GM21381 (cell line): ENCODE measurements around the gene ARHGAP12.
"Not testable (repeated sequence)": the region's sequence is repeated elsewhere in the genome, so short reads cannot be mapped to it uniquely, and the experiment has no call there.

Experiments used
- ATAC-seq: cut with Tn5 transposase; IDR thresholded peaks from one replicate; pipeline ENCODE4 v1.9.1; 2021; ENCODE audit warnings: mild to moderate bottlenecking, moderate library complexity; ENCODE audit not compliant: unreplicated experiment

Gene ARHGAP12

GRCh38 chr10:31926765-31927564, 1.7 kb downstream of the ARHGAP12 start:
- ATAC-seq, result no peak

DNA sequence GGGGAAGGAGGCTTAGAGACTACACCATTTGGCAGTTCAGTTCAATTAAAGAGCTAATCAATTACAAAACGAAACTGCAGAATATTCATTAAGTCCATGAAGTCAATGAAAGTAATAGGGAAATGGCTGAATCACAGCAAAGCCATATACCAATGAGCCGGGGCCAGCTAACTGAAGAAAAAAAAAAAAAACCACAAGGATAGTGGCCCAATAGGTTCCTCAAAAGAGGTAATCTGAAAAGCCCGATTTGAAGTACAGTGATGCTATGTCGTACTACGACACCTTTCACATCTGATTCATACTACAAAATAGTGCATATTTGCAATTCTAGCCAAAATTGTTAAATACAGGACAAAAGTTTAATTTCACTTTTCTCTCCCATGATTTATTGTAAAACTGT, 2.5 kb downstream of the ARHGAP12 start:
- no peak for ATAC-seq

- ATAC-seq, result no peak
Measured at GRCh38 chr10:31924833-31925232, 3.8 kb downstream of the ARHGAP12 start.

GRCh38 chr10:31923389-31923788, 5.2 kb downstream of the ARHGAP12 start:
- ATAC-seq, result no peak

DNA sequence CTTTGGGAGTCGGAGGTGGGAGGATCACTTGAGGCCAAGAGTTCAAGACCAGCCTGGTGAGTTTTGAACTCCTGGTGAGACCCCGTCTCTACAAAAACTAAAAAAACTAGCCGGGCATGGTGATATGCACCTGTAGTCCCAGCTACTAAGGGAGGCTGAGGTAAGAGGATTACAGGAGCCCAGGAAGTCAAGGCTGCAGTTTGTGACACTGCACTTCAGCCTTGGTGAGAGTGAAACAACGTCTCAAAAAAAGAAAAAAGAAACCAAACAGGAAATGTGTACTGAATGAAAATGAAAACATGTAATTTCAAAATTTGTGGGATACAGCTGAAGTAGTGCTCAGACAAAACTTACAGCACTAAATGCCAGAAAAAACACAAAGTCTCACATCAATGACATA, 7.6 kb downstream of the ARHGAP12 start:
- peak; percentile 85 for ATAC-seq

GRCh38 chr10:31920538-31920937, 8.1 kb downstream of the ARHGAP12 start:
- ATAC-seq, result peak; percentile 48

DNA sequence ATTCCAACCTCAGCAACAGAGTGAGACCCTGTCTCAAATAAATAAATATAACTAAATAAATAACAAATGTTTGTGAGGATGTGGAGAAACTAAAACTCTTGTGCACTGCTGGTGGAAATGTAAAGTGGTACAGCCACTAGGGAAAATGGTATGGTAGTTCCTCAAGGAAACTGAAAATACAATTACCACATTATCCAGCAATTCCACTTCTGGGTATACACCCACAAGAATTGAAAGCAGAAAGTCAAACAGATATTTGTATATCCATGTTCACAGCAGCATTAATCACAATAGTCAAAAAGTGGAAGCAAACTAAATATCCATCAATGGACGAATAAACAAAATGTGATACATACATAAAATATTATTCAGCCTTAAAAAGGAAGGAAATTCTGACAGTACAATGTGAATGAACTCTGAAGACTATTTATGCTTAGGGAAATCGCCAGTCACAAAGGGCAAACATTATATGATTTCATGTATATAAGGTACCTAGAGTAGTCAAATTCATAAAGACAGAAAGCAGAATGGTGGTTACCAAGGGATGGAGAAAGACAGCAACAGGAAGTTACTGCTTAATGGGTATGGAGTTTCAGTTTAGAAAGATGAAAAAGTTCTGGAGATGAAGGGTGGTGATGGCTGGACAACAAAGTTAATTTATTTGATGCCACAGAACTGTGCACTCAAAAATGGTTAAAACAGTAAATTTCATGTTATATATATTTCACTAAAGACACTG, 9.8 kb downstream of the ARHGAP12 start:
- no peak for ATAC-seq

- ATAC-seq, result no peak
Measured at GRCh38 chr10:31914370-31914769, 14.3 kb downstream of the ARHGAP12 start.

DNA sequence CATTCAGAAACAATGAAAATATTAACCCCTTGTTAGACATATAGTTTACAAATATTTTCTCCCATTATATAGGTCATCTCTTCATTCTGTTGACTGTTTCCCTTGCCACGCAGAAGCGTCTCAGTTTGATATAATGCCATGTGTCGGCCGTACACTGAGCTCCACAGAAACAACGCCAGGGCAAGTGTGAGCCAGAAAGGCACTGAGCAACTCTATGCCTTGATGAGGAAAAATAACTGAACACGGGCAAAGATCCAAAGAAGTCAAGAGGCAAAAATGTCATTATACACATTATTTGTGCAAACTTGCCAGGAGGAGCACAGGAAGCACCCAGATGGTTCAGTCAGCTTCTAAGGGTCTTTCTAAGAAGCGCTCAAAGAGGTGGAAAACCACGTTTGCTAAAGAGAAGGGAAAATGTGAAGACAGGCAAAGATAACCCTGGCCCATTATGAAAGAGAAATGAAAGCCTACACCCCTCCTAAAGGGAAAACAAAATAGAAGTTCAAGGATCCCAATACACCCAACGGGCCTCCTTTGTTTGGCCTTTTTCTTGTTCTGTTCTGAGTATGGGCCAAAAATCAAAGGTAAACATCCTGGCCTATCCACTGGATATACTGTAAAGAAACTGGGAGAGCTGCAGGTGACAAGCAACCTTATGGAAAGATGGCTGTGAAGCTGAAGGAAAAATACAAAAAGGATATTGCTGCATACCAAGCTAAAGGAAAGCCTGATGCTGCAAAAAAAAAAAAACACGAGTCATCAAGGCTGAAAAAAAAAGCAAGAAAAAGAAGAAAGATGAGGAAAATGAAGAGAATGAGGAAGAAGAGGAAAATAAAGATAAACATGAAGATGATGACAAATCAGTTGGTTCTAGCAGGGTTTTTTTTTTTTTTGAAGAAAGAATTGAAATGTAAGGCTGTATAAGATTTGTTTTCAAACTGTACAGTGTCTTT, 15.5 kb downstream of the ARHGAP12 start:
- ATAC-seq, result no peak

GRCh38 chr10:31912289-31912688, 16.3 kb downstream of the ARHGAP12 start:
- ATAC-seq, result no peak

GRCh38 chr10:31910016-31910415, 18.6 kb downstream of the ARHGAP12 start:
- no peak for ATAC-seq

DNA sequence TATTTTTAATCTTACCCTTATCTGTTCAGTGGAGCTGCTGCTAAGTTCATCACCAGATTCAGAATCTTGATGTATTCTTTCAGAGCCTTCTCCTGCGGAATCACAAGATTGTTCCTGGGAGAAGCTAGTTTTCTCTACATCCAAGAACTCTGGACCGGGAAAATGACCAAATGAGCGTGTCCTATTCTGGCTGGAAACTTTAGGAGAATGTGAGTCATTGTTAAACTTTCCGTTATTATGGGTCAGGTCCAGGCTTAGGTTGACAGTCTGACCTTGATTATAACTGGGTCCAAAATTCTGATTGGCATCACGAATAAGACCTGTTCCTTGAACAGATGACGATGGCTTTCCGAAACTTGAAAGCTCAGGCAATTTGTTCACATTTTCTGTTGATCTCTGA, 20.5 kb downstream of the ARHGAP12 start:
- no peak for ATAC-seq

- no peak for ATAC-seq
Measured at GRCh38 chr10:31906039-31906438, 22.6 kb downstream of the ARHGAP12 start.

DNA sequence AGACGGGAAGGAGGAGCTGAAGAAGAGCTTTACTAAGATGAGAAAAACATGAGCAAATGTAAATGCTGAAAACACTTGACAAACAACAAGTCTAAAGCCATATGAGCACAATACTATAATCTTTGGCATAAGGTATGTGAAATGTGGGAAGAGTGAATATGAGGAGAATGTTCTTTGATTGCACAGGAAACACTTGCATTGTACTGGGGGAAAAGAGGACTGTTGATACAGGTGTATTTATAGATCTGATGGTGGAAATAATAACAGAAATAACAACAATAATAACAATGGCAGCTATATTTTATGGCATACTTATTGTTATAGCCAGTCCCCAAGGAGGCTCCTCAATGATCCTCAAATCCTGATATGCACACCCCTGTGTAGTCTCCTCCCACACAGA, 23.0 kb downstream of the ARHGAP12 start:
- no peak for ATAC-seq

GRCh38 chr10:31902625-31903024, 26.0 kb downstream of the ARHGAP12 start:
- no peak for ATAC-seq

GRCh38 chr10:31897506-31897905, 31.1 kb downstream of the ARHGAP12 start:
- no peak for ATAC-seq

GRCh38 chr10:31896968-31897384, 31.7 kb downstream of the ARHGAP12 start:
- ATAC-seq, result no peak

GRCh38 chr10:31895722-31896121, 32.9 kb downstream of the ARHGAP12 start:
- not testable (repeated sequence) for ATAC-seq

GRCh38 chr10:31888442-31888841, 40.2 kb downstream of the ARHGAP12 start:
- no peak for ATAC-seq

DNA sequence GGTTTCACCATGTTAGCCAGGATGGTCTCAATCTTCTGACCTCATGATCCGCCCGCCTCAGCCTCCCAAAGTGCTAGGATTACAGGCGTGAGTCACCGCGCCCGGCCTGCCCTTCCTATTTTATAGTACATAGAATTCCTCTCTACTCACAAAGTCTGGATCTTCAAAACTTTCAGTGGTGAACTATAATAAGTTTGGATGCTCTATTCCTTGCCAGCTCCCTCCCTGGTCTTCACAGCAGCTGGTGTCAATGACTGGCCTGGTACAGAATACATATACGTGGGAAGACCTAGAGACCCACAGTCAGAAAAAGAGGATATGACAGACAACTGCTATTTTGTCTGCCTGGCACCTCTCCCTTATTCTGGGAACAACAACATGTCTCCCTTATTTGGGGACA, 40.8 kb downstream of the ARHGAP12 start:
- no peak for ATAC-seq

GRCh38 chr10:31886885-31887284, 41.7 kb downstream of the ARHGAP12 start:
- ATAC-seq, result no peak
